NCI-H82 treated with DMSO at 0.1 percent for 48 hours (cell line): ENCODE results near the gene DISC1.
"Not testable (repeated sequence)": the region's sequence is repeated elsewhere in the genome, so short reads cannot be mapped to it uniquely, and the experiment has no call there.

ENCODE experiments used
- DNase-seq: peaks from one replicate; lab custom pipeline; 2025; ENCODE audit not compliant: unreplicated experiment; lab: John Stamatoyannopoulos, UW

DISC1 gene

DNA sequence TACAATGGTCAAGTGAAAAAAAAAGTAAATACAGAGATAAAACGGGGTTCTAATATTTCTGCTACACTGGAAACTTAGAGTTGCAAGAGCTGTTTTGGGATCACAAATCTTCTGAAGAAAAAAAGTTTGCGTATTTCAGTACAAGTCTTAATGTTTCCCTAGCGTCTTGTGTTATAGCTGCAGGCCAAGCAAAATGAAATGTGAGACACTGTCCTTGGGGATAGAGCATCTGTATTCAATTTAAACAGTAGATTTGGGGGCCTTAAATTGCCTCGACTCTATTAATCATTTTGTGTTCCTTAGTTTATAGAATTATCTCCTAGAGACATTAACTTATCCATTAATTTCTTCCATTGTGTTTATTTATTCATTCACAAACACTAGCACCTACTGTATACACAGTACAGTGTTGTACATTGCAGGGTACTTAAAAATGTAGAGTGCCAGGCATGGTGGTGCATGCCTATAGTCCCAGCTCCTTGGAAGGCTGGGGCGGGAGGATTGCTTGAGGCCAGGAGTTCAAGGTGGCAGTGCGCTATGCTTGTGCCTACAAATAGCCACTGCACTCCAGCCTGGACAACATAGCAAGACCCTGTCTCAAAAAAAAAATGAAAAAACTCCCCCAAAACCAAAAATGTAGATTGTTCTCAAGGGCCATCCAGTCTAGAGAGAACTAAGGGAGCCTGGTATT, 7.9 kb downstream of the DISC1 start:
- DNase-seq = no peak

DNA sequence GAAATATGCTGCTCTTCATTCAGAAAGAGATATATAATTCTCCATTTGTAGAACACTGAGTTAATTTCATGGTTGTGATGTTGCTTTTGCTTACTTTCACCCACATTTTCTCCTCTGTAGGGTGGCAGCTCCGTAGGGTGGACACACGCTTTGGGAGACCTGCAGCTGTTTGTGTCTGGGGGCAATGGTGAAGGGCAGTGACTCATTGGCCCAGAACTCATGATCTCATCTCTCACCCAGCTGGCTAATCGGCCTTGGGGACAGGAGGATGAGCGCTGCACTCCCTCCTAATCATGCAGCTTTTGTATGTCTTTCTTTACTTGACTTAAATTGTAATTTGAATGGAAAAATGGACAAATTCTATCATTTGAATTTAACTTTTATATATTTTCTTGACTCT, 9.6 kb downstream of the DISC1 start:
- DNase-seq = peak; percentile 71

DNA sequence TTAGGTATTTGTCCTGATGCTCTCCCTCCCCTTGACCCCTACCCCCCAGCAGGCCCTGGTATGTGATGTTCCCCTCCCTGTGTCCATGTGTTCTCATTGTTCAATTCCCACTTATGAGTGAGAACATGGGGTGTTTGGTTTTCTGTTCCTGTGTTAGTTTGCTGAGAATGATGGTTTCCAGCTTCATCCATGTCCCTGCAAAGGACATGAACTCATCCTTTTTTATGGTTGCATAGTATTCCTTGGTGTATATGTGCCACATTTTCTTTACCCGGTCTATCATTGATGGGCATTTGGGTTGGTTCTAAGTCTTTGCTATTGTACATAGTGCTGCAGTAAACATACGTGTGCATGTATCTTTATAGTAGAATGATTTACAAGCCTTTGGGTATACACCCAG, 10.3 kb downstream of the DISC1 start:
- DNase-seq = not testable (repeated sequence)

DNA sequence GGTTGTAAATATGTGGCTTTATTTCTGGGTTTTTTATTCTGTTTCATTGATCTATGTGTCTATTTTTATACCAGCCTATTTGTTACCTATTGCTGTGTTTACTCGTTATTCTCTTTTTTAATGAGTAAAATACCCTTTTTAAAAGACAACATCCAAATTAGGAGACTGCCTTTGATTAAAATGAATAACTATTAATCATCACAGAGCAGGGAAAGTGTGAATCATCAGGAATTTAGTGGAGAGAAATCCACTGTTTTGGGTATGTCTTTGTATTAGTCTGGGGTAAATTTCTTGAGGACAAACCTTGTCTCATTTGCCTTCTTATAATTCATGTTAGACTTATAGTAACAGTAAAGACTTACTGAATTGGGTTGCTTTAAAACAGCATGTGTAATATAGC, 12.1 kb downstream of the DISC1 start:
- DNase-seq = no peak

DNA sequence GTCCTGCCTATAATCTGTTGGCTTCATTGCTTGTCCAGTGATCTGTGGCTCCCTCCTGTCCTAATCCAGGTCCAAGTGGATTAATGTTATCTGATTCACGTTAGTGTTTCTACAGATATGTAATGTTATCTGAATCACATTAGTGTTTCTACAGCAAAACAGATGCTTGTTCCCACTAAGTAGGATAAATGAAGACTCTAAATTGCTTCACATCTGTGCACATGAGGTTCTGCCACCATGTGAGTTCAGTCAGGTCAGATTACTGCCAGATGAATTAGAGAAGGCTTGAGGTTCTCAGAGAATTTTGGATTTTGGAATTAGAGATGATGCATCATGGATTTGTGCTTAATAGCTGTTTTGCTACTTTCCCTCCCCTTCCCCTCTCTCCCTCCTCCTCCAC, 13.2 kb downstream of the DISC1 start:
- DNase-seq = peak; percentile 98

DNA sequence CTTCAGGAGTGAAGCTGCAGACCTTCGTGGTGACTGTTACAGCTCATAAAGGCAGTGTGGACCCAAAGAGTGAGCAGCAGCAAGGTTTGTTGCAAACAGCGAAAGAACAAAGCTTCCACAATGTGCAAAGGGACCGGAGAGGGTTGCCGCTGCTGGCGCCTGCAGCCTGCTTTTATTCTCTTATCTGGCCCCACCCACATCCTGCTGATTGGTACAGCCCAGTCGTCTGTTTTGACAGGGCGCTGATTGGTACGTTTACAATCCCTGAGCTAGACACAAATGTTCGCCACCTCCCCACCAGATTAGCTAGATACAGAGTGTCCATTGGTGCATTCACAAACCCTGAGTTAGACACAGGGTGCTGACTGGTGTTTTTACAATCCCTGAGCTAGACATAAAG, 14.9 kb downstream of the DISC1 start:
- DNase-seq = not testable (repeated sequence)

DNA sequence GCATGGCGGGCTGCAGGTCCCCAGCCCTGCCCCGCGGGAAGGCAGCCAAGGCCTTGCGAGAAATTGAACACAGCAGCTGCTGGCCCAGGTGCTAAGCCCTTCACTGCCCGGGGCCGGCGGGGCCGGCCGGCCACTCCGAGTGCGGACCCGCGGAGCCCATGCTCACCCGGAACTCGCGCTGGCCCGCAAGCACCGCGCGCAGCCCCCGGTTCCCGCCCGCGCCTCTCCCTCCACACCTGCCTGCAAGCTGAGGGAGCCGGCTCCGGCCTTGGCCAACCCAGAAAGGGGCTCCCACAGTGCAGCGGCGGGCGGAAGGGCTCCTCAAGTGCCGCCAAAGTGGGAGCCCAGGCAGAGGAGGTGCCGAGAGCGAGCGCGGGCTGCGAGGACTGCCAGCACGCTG, 15.5 kb downstream of the DISC1 start:
- DNase-seq = not testable (repeated sequence)

DNA sequence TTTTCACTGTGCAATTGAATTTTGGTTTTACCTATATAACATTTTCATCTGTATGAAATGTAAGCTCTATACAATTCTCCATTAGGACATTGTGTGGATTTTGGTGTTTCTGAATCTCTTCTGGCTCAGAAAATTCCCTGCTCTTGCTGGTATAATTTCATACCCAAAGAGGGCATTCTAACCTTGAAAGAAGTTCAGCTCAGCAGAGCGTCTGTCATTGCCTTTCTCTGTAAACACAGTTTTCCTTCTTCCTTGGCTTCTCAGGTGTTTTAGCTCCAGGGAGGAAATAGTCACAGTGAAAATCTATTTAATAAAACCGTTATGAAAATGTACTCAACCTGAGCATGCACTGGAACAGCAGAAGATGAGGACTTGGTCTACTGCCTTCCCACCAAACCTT, 16.0 kb downstream of the DISC1 start:
- DNase-seq = no peak

DNA sequence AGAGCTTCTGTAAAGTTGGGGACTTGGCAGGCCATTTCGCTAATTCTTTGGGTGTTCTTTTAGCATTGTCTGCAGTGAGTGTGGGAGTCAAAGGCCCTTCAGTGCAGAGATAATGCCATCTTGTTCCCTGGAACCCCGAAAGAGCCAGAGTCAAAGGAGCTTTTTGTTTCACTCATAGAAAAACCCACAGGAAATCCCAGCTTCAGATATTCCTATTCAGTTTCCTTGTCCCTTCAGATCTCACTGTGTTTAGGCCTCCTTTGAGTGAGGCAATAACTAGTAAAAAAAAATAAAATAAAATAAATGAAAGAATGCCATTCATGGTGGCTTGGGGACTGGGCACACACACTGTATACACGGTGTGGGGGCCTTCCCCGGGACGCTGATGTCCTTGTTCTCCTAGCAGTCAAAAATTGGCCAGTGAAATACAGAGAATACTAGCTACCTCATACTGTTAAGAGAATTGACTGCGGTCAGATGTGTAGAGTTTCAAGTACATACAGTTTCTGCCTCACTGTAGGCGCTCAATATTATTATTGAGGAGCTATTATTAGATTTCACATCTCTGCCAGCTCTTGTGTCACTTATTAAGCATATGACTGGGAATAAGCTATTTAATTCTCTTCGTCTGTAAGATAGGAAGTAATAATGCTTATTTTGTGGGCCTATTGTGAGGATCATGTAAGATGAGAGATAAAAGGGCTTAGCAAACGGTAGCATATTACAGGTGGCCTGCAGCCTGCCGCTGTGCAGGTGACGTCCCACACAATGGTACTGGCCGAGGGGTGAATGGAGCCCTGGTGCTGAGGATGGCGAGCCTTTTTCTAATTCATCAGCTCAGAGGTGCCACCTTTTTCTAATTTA, 16.7 kb downstream of the DISC1 start:
- no peak for DNase-seq

DNA sequence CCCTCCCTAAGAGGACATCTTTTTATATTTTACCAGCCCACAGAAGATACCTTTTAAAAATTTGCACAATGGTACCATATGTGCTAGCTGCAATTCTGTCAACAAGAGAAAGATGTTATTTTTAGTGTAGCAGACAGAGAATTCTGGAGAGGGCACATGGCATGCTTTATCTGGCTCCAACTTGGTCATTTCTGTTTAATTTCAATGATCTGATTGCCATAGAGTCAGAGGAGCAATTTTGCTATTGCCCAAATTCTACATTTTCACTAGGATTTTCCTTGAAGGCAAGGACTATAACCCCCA, 17.3 kb downstream of the DISC1 start:
- DNase-seq = no peak

DNA sequence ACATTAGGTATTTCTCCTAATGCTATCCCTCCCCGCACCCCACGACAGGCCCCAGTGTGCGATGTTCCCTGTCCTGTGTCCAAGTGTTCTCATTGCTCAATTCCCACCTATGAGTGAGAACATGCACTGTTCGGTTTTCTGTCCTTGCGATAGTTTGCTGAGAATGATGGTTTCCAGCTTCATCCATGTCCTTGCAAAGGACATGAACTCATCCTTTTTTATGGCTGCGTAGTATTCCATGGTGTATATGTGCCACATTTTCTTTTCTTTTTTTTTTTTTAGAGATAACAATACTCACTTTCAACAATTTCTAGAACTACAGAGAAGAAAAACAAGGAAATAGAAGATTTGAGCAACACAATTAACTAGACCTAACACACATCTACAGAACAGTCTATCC, 19.0 kb downstream of the DISC1 start:
- not testable (repeated sequence) for DNase-seq

DNA sequence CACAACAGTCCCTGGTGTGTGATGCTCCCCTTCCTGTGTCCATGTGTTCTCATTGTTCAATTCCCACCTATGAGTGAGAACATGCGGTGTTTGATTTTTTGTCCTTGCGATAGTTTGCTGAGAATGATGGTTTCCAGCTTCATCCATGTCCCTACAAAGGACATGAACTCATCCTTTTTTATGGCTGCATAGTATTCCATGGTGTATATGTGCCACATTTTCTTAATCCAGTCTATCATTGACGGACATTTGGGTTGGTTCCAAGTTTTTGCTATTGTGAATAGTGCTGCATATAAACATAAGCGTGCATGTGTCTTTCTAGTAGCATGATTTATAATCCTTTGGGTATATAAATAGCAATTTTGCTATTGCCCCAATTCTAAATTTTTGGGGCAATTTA, 19.6 kb downstream of the DISC1 start:
- not testable (repeated sequence) for DNase-seq

DNA sequence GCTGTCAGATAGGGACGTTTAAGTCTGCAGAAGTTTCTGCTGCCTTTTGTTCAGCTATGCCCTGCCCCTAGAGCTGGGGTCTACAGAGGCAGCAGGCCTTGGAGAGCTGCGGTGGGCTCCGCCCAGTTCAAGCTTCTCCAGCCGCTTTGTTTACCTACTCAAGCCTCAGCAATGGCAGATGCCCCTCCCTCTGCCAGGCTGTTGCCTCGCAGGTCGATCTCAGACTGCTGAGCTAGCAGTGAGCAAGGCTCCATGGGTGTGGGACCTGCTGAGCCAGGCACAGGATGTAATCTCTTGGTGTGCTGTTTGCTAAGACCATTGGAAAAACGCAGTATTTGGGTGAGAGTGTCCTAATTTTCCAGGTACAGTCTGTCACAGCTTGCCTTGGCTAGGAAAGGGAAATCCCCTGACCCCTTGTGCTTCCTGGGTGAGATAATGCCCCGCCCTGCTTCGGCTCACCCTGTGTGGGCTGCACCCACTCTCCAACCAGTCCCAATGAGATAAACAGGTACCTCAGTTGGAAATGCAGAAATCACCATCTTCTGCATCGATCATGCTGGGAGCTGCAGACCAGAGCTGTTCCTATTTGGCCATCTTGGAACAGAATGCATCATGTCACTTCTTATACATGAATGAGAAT, 25.2 kb downstream of the DISC1 start:
- DNase-seq = not testable (repeated sequence)

DNA sequence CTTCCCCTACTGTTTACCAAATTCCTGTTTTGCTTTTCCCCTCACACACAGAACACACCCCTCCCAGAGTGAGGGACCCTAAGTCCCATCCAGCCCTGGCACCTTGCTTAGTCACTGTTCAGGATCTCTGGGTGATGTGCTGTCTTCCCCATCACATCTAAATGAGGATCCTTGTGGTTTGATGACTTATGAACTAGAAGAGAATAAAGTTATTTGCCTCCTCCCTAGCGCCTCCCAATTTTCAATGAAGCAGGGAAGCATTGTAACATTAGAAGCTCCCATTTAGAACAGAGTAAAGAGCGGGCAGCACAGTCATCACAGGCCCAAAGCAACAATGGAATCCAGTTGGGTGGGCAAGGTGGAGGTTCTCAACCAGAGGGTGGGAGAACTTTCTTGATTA, 27.0 kb downstream of the DISC1 start:
- DNase-seq = no peak

DNA sequence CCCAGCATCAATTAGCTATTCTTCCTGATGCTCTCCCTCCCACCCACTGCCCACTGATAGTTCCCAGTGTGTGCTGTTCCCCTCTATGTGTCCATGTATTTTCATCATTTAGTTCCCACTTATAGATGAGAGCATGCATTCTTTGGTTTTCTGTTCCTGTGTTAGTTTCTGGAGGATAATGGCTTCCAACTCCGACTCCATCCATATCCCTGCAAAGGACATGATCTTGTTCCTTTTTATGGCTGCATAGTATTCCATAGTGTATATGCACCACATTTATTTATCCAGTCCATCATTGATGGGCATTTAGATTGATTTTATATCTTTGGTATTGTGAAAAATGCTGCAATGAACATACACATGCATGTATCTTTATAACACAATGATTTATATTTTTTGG, 30.2 kb downstream of the DISC1 start:
- no peak for DNase-seq

DNA sequence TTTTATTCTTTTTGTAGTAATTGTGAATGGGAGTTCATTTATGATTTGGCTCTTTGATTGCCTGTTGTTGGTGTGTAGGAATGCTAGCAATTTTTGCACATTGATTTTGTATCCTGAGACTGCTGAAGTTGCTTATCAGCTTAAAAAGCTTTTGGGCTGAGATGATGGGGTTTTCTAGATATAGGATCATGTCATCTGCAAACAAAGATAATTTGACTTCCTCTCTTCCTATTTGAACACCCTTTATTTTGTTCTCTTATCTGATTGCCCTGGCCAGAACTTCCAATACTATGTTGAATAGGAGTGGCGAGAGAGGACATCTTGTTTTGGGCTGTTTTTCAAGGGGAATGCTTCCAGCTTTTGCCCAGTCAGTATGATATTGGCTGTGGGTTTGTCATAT, 31.6 kb downstream of the DISC1 start:
- not testable (repeated sequence) for DNase-seq

DNA sequence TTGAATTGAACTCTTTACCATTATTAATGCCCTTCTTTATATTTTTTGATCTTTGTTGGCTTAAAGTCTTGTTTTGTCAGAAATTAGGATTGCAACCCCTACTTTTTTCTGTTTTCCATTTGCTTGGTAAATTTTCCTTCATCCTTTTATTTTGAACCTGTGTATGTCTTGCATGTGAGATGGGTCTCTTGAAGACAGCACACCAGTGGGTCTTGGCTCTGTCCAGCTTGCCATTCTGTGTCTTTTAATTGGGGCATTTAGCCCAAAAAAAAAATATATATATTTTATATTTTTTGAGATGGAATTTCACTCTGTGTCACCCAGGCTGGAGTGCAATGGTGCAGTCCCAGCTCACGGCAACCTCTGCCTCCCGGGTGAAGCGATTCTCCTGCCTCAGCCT, 33.6 kb downstream of the DISC1 start:
- DNase-seq = no peak

DNA sequence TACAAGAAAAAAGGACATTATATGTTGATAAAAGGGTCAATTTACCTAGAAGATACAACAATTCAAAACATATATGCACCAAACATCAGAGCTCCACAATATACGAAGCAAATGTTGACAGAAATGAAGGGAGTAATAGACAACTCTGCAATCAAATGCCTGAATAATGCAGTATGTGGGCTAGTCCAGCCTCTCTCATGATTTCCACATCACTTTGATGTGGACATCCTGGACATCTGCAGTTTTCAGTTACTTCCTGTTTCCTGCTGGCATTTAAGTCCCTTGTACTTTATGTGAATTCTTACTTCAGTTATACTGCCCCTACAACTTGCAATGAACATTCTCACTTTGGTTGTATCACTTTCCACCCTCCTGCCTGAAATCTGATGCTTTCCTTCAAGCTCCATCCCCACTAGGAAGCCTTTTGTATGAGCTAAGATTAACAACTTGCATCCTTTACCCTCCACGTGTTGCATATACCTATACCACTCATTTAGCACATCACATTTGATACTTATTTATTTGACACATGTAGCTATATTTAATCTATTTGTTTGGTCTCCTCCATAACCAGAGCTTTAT, 36.7 kb downstream of the DISC1 start:
- no peak for DNase-seq

DNA sequence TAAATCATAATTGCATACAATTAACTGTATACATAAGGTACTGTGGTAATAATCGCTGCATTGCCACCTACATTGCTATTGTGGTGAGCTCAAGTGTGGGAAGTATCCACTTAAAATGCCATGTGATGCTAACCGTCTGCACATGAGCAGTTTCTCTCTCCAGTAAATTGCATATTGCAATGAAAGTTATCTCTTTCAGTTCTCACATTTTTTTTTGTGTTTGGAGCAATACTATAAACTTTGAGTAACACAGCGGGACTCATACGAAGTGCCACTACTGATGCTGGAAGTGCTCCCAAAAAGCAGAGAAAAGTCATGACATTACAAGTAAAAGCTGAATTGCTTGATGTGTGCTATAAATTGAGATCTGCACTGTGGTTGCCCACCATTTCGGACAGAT, 38.5 kb downstream of the DISC1 start:
- no peak for DNase-seq

DNA sequence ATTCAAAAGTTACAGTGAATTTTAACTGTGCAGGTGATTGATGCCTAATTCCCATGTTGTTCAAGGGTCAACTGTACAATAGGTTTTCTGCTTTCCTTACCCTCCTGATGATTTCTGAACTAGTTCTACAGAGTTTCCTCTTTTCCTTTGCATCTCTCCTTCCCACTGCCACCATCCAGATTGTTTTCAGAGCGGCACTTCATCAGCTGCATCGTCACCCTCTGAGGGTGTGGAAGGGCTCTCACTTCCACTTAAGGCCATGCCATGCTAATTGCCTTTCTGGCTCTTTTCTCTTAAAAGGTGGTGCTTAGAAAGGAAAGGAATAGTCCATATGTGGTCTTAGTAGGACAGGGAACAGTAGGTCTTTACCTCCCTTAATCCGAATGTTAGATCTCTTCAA, 39.1 kb downstream of the DISC1 start:
- DNase-seq = peak; percentile 51

DNA sequence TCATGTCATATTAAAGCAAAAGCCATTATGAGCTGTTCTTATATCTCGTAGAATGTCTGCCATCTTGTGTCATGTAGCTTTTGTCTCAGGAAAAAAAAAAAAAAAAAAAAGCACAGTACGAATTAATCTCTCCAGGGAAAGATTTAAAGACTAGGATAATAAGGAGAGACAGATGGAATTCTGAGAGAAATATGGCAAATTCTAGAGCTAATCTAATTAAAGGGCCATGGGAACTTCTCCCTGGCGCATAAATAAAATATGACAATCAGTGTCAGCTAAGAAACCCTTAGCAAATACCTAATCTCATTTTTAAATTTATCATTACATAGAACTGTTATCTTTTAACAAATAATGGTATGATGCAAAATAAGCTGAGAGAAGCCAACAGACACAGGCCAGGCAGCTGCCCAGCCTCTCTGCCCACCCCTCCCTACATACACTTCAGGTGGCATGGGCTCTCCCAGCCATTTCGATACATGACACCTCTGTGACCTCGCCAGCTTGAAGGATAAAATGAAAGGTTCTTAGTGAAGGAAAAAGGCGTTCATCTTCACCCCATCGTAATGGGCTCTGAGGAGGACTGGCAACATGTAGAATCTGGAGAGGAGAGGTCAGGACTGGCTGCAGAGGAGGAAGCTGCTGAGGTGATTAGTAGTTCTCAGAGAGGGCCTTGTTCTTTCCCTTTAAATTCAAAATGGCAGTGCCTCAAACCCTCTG, 39.8 kb downstream of the DISC1 start:
- peak; percentile 51 for DNase-seq
